ENCODE data around the gene TMEM184B. TPM values are rescaled to one million over a fixed set of nuclear protein-coding genes. Genes with fewer than 3 reads are reported as not detected.

The TMEM184B gene
- total RNA-seq, 3 donors from 2014 or later: 35.9 to 63.1 (median 38.2) TPM

DNA sequence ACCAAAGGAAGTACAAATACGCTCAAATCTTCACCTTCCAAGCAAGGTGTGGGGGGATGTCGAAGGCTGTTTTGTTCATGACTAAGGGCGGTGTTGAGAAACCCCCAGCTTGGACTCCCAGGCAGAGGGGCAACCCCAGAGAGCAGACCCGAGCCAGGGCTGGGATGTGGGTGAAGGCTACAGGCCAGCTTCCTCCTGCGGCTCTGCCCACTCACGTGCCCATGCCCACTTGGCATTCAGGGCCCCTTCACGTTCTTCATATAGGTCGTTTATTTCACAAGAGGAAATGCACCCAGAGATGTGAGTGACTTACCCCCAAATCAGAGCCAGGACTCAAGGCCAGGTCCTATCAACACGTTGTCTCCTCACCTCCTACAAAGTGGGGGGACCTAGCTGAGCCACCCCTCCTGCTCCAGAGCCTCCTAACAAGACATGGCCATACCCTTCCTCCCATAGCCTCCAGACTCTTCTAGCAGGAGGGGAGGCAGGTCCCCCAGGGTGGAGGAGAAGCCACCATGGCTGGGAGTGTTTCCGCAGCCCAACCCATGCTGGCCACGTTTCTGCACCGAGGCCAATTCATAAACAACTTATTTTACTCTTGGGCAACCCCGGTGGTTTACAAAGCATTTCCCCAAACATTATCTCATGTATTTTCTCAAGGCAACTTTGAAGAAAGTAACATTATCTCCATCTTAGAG is 22.0 kb downstream of the TMEM184B start:
- no peak for DNase-seq
- ATAC-seq: no peak
- Histone ChIP-seq H3K36me3 (ENCODE audit: low read depth) (no peaks in the 10 kb centered on the region), H3K9me3 (no peaks in the 10 kb centered on the region), H3K4me3 (no peak overlapping the region), H3K4me1 (ENCODE audit: low read depth) (peaks cover 2% of the 10 kb centered on the region)
- intact Hi-C loops (cut with DNase I, micrococcal nuclease): no loop called here
- TF ChIP-seq, protein P1, sequence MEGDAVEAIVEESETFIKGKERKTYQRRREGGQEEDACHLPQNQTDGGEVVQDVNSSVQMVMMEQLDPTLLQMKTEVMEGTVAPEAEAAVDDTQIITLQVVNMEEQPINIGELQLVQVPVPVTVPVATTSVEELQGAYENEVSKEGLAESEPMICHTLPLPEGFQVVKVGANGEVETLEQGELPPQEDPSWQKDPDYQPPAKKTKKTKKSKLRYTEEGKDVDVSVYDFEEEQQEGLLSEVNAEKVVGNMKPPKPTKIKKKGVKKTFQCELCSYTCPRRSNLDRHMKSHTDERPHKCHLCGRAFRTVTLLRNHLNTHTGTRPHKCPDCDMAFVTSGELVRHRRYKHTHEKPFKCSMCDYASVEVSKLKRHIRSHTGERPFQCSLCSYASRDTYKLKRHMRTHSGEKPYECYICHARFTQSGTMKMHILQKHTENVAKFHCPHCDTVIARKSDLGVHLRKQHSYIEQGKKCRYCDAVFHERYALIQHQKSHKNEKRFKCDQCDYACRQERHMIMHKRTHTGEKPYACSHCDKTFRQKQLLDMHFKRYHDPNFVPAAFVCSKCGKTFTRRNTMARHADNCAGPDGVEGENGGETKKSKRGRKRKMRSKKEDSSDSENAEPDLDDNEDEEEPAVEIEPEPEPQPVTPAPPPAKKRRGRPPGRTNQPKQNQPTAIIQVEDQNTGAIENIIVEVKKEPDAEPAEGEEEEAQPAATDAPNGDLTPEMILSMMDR (IDR thresholded peaks at IDR 0.05): no peak

DNA sequence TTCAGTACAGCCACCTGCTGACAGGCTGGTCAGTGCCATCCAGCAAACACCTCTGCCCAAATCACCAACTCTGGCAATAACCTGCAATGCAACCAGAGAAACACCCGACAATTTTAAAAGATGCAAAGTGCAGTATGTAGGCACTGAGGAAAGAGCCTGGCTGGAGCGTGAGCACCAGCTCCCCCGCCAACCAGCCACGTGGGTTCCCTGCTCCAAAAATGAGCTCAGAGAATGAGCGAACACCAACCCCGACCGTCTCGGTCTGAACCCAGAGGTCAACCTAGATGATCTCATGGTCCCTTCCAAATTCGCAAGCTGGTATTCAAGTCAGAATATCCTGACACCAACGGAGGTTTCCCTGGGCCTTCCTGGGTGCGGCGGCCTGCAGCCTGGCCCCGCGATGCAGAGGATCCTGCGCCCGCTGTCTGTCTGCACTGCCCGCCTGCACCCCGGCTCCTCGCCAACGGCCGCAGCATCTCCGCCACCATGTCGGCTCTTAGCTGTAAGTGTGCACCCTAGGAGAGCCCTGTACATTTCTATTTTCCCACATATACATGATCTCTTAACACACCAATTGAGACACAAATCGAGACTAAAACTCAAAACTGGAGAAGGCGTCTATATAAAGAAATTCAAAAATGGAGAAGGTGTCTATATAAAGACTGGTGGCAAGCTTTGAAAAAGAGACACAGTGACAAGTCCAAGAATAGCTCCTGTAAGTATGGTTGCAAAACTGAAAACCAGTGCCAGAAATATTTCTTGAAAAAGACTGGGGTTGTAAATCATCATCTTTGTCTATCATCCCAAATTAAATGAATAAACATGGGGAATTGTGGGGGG is 22.8 kb downstream of the TMEM184B start:
- no peak for DNase-seq
- no peaks in the 10 kb centered on the region for H3K9me3 ChIP-seq
- TF ChIP-seq, protein P1 (IDR thresholded peaks at IDR 0.05): no peak
- H3K36me3 ChIP-seq (ENCODE audit: low read depth): no peaks in the 10 kb centered on the region
- intact Hi-C loops (cut with DNase I, micrococcal nuclease): no loop called here
- peaks cover 2% of the 10 kb centered on the region for H3K4me1 ChIP-seq (ENCODE audit: low read depth)
- ATAC-seq: no peak
- H3K4me3 ChIP-seq: no peak overlapping the region

DNA sequence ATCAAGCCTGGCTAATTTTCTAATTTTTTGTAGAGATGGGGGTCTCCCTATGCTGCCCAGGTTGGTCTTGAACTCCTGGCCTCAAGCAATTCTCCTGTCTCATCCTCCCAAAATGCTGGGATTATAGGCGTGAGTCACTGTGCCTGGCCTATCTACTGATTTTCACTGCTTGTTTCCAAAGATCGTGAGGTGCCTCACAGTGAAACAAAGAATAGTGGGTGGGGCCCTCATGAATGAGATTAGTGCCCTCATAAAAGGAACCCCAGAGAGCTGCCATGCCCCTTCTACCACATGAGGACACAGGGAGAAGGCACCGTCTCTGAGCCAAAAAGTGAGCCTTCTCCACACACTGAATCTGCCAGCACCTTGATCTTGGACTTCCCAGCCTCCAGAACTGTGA is 23.5 kb downstream of the TMEM184B start:
- no peak for ATAC-seq
- peaks cover 2% of the 10 kb centered on the region for H3K4me1 ChIP-seq (ENCODE audit: low read depth)

DNA sequence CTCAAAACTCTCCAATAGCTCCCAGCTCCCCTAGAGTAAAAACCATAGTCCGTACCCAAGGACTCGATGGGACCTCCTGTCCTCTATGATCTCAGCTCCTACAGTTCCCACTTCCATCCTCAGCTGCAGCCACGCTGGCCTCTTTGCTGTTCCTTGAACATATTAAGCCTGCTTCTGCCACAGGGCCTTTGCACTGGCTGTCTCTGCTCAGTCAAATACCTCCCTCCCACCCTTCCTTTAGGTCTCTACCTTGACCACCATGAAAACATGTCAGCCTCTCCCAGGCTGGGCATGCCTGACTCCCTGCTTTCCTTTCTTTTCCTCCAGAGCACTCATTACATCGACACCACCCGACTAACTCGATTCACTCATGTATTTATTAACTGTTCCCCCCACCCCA is 24.5 kb downstream of the TMEM184B start:
- intact Hi-C loops (cut with DNase I, micrococcal nuclease): no loop called here
- TF ChIP-seq, protein P1 (IDR thresholded peaks at IDR 0.05): no peak
- H3K36me3 ChIP-seq (ENCODE audit: low read depth): no peaks in the 10 kb centered on the region

More for the DNA sequence above, 23.5 kb downstream of the TMEM184B start:
- no peak for DNase-seq
- intact Hi-C loops (cut with DNase I, micrococcal nuclease): no loop called here
- no peaks in the 10 kb centered on the region for H3K9me3 ChIP-seq
- no peak overlapping the region for H3K4me3 ChIP-seq
- TF ChIP-seq, protein P1 (IDR thresholded peaks at IDR 0.05): no peak
- no peaks in the 10 kb centered on the region for H3K36me3 ChIP-seq (ENCODE audit: low read depth)

DNA sequence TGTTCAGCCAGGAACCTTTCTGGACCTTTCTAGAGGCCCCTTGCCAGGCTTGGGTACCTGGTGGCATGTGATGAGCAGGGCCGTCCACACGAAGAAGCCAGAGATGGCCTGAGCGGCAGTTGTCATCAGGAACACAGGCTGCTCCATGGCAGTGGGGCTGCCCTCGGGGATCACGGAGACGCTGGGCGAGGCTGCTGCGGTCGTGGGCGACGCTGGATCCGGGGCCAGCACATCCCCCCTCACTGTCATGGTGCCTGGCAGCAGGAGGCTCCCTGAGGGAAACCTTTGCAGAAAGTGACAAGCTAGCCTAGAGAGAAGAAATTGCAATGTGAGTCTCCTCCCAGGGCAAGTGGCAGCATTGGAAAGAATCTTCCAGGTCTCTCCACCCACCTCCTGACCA is 25.1 kb downstream of the TMEM184B start:
- no peak for ATAC-seq
- no peak overlapping the region for H3K4me3 ChIP-seq
- TF ChIP-seq, protein P1 (IDR thresholded peaks at IDR 0.05): no peak
- no peaks in the 10 kb centered on the region for H3K9me3 ChIP-seq
- peaks cover 12% of the 10 kb centered on the region for H3K4me1 ChIP-seq (ENCODE audit: low read depth)
- intact Hi-C loops (cut with DNase I, micrococcal nuclease): no loop called here
- no peak for DNase-seq
- H3K36me3 ChIP-seq (ENCODE audit: low read depth): no peaks in the 10 kb centered on the region

More for the DNA sequence above, 24.5 kb downstream of the TMEM184B start:
- H3K9me3 ChIP-seq: no peaks in the 10 kb centered on the region
- H3K4me1 ChIP-seq (ENCODE audit: low read depth): peaks cover 7% of the 10 kb centered on the region
- ATAC-seq: no peak
- DNase-seq: no peak
- no peak overlapping the region for H3K4me3 ChIP-seq

All from mucosa of descending colon (tissue), 3 donors.